HG03575 (cell line): ENCODE data around the gene CFAP157.
"Not testable (repeated sequence)": the region's sequence is repeated elsewhere in the genome, so short reads cannot be mapped to it uniquely, and the experiment has no call there.

Experiments used
- ATAC-seq: cut with Tn5 transposase; IDR thresholded peaks from one replicate; pipeline ENCODE4 v1.9.1; 2021; ENCODE audit not compliant: unreplicated experiment, insufficient number of reproducible peaks, low FRiP score; ENCODE audit errors: extremely low read depth

CFAP157 gene

GRCh38 chr9:127753148-127753547, 46.4 kb downstream of the CFAP157 start:
- ATAC-seq: no peak

GRCh38 chr9:127753622-127754021, 46.8 kb downstream of the CFAP157 start:
- no peak for ATAC-seq

GRCh38 chr9:127754099-127755060, 47.6 kb downstream of the CFAP157 start:
- no peak for ATAC-seq

GRCh38 chr9:127755061-127756060, 48.6 kb downstream of the CFAP157 start:
- ATAC-seq: no peak

GRCh38 chr9:127756233-127756632, 49.4 kb downstream of the CFAP157 start:
- ATAC-seq: no peak

- not testable (repeated sequence) for ATAC-seq
These were observed 50.0 kb downstream of the CFAP157 start for GRCh38 chr9:127756776-127757175.

- ATAC-seq: no peak
These were observed 52.1 kb downstream of the CFAP157 start for GRCh38 chr9:127758843-127759242.

GRCh38 chr9:127761061-127761460, 54.3 kb downstream of the CFAP157 start:
- ATAC-seq: no peak

- no peak for ATAC-seq
These were observed 54.7 kb downstream of the CFAP157 start for GRCh38 chr9:127761491-127761956.

- ATAC-seq: no peak
These were observed 55.4 kb downstream of the CFAP157 start for GRCh38 chr9:127762111-127762676.

- no peak for ATAC-seq
These were observed 57.2 kb downstream of the CFAP157 start for GRCh38 chr9:127763918-127764384.

GRCh38 chr9:127765418-127765817, 58.6 kb downstream of the CFAP157 start:
- no peak for ATAC-seq
